Activated CD8-positive, alpha-beta memory T cell treated with anti-CD3 and anti-CD28 coated beads, Interleukin-2, amount 50 U/mL, for 1 hour (primary cell): ENCODE results near the gene TOMM40L.
"Not testable (repeated sequence)": the region's sequence is repeated elsewhere in the genome, so short reads cannot be mapped to it uniquely, and the experiment has no call there.

Source experiments
- DNase-seq: peaks from one replicate; pipeline ENCODE4 v3.0.0-alpha.2; 2020; ENCODE audit errors: extremely low read depth

Gene TOMM40L

DNA sequence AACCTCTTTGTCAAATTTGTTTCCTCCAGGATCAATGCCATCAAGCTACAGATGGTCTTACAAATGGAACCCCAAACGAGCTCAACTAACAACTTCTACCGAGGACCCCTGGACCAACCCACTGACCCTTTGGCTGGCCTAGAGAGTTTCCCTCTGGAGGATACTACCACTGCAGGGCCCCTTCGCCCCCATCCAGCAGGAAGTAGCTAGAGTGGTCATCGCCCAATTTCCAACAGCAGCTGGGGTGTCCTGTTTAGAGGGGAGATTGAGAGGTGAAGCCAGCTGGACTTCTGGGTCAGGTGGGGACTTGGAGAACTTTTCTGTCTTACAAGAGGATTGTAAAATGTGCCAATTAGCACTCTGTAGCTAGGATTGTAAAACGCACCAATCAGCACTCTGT lies 31.2 kb downstream of the TOMM40L start:
- DNase-seq = not testable (repeated sequence)

DNA sequence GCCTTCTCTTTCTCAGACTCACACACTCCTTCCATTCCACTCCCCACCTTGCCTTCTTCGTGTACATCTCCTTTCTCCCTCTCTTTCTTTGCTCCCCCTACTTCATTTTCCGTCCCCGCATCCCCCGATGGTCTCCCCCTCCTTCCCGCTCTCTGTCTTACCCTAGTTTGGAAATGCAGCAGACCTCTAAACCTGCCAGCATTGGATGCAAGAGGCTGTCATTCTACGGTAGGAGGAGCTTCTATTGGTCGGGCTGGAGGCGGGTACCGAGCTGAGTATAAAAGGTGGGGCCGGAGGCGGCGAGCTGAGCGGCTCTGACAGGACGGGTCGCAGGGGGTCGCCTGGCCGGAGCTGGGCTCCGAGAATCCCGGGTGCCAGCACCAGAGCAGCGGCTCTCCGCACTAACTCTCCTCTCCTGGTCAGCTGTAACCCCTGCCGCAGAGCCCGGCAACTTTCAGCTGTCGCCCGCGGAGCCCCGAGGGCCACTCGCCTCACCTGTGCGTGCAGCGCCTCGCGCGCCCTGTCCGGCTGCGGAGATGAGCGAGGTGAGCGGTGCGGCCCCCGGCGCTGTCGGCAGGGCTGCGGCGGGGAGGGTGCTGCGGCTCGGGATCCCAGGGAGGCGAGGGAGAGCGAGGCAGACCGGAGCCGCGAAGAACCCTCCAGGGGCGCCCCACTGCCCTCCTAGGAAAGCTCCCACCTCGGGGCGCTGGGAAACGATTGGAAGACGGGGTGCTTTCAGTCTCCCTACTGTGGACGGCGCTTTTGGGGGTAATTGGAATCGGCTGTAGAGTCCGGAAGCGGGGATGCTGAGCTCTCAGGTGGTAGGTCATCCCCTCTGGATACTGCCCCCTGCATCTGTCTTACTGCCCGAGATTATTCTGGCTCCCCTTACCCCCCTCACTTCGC lies 32.8 kb downstream of the TOMM40L start, which contains the start of gene PCP4L1:
PCP4L1 (plus strand) TSS at position 307 of the 906 bp plus-strand sequence; CDS start at position 537, 230 bp downstream.
- peak; percentile 11 for DNase-seq

DNA sequence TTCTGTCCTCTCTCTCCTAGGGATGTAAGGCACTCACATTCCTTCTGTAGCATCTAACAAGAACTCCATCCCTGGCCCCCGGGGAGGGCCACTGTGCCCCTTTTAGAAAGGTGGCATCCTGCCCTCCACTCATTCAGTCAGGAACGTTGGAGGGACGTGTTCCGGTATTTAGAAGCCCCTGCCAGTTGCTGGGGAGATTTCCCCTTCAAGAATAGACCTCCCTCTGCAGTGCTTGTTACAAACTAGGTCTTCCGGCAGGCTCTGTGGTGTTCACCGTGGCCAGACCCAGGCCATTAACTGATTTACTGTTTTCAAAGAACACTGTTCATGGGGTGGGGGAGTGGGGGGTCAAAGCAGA lies 33.5 kb downstream of the TOMM40L start:
- no peak for DNase-seq

DNA sequence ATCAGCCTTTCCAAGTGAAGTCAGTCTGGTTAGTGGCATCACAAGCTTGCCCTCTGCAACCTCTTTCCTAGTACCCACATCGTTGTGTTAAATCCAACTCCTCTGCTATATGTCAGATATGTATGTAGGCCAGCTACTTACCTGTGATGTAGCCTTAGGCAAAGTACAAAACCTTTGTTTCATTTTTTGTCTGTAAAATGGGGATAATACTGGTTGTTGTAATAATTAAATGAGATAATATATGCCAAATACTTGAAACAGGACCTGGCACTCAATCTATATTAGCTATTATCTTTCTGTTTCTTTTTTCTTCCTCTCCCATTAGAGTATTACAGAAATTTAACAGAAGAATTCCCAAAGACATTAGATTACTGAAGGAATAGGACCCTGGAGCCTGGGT lies 33.9 kb downstream of the TOMM40L start:
- no peak for DNase-seq

DNA sequence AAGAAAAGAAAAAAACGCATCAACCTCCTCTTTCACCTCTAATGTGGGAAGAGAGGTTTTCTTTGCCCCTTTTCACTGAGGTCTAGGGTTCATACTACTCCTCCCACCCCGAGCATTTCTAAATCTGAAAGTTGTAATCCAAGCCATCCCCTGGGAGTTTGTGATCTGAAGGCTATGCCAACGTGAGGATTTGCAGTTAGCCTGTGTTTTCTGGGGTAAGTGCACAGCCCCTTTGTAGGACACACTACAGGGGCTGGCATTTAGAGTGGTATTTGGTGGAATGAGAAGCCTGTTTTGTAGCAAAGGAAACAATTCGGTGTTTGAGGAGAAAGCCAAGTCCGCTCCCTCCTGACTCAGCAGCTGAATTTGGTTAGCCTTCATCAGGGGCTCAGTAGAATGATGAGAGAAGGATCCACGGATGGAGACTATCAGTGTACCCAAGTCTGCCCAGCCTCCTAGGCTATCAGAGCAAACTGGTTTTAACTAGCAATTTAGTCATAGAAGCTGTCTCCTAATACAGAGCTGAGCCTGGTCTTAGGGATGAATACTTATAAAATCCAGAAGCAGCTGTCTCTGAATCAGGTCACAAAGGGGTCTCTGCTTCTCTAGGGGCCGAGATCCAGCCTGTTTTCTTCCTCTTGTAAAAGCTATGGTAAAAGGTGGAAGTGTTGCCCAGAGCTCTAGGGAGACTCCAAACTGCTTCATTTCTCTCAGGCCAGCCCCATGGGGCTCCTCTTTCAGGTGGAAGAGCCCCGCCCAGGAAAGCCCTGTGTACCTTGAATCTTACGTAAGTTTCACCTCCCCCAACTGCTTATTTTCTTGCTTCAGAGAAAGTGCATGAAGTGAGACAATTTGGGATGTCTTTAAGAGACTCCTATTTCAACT lies 34.8 kb downstream of the TOMM40L start:
- no peak for DNase-seq

DNA sequence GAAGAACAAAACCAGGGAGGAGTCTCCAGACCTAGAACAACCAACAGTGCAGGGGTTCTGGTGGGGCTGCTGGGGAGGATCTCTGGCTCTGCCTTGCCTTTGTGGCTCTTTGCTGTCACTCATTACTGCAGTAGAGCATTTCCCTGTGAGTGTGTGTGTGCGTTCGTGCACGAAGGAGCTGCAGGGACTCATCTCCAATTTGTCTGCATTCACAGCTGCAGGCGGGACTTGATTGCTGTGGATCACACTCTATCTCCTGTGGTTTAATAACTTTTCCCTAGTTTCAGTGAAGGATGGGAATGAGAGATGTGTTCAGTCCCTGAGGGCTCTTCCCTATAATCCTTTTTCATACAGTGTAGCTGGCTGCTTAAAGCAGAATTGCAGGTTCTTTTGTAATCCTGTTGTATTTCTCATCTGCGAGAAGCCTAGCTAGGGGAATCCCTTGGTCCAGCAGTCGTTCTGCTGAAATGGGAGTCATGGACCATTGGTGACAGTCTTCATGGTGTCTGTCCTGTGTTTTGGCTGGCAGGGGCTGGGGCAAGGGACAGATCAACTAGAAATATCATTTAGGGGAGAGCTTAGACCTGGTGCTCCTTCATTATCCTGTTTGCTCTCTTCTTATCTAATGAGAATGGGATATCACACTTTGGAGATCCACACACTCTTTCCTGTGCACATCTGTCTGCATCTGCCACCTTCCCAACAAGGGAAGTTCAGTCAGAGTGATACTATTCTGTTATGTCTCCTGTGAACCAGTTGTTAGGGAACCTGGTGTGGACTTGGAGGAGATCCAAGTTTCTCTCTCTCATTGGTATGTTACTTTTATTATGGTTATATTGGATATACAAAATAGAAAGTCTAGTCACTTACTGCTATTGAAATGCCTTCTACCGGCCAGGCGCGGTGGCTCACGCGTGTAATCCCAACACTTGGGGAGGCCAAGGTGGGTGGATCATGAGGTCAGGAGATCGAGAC lies 35.7 kb downstream of the TOMM40L start:
- no peak for DNase-seq

DNA sequence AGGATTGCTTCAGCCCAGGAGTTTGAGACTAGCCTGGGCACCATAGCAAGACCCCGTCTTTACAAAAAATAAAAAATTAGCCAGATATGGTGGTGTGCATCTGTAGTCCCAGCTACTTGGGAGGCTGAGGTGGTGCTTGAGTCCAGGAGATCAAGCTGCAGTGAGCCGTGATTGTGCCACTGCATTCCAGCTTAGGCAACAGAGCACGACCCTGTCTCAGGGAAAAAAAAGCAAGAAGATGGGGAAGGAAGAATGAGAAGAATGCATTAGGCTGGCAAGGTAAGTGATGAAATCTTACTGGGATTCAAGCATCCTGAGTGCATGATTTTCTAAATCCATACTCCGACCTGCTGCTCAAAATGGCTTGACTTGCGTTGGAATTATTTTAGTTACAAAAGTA lies 39.4 kb downstream of the TOMM40L start:
- DNase-seq = no peak

DNA sequence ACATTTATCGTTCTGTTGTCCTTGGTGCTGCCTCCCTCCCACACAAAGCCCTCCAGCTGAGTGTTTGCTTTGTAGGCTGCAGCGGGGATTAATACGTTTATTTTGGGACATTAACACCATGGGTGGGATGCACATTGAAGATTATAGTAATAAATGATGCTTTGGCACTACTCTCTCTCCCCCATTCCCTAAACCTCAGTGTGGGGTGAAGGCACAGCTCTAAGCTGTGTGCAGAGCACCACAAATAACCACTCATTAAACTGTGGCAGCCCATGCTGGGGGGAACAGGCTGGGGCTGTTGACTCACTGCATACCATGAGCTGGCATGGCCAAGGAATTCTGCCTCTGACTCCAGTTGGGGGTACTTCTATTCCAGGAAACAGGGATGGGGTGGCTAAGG lies 40.3 kb downstream of the TOMM40L start:
- no peak for DNase-seq

DNA sequence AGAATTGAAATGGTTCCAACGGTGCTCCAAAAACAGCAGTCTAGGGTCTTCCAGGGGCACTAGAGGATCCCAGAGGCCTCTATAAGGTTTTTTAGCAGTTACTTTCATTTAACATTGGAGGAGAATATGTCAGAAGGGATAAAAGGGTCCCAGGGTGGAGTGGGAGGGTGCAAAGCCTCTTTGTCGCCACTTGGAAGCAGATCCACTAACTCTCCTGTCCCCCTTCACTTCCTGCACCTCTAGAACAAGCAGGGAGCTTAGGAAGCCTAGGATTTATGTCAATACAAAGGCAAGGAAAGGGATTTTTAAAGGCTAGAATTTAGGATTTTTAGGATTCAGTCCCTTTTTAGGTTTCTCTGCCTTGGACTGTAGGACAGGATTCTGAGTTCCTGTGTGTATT lies 41.0 kb downstream of the TOMM40L start:
- no peak for DNase-seq

DNA sequence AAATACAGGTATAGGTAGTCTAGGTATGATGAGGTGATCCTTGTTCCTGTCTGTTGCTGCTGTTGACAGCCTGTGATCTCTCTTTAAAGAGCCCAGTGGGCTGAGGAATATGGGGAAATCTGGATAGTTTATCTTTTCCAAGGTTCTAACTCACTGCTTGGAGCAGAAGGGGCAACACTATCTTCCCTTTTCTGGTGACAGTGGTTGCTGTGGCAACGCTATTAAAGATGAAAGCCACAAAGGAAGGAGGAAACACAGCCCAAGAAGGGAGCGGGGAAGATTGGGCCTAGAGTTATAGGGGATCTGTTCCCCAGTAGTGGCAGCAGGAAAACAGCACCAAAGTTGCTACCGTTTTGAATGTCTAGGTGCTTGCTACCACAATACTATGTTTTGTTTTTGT lies 41.5 kb downstream of the TOMM40L start:
- DNase-seq = no peak

DNA sequence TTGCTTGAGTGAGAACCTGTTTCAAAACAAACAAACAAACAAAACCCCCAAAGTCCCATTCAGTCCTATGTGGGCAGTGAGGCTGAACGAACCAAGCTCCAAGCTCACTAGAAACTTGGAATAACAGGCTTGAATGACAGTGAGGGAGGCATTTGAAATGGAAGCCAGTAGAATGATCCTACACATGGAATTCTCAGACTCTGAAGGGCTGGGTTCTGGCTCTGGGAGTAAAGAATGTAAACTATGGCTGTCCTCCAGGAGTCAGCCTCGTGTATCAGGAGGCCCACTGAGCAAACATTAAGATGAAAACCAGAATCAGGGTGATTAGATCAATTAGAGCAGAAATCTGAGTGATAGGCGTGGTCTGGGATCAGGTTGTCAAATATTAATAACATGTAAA lies 47.5 kb downstream of the TOMM40L start:
- DNase-seq = no peak

DNA sequence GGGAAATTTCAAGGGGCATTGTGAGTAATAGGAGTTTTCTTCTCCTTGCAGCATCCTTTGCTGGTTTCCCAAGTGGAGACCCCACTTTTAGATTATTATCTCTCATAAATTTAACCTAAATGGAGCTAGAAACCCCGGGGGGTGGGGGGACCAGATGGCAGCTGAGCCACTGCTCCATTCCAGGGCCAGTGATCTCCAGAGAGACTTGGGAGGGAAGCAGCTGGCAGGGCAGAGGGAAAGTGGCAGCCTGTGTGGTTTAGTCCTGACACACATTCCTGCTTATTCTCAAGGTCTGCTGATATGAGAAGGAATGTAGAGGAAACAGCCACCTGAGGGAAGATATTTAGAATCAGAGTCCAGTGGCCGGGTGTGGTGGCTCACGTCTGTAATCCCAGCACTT lies 49.0 kb downstream of the TOMM40L start:
- no peak for DNase-seq
